Endothelial cell of umbilical vein (primary cell): ENCODE measurements around the gene RPL3. TPM values are rescaled to one million over a fixed set of nuclear protein-coding genes. Genes with fewer than 3 reads are reported as not detected.

Experiments used
- BruUV-seq: library from RNA; stranded (reverse); fragments of 400-500 nt; replicated peaks from 2 replicates; lab custom pipeline; 2021; lab: Mats Ljungman, UMichigan
- CTCF ChIA-PET: fragments of 300-600, 350-600 bp; sonication (Branson Sonifier 250); formaldehyde crosslinking; loops from one replicate; lab custom pipeline; 2021; ENCODE audit warnings: antibody characterized with exemption, inconsistent platforms; lab: Charles Lee
- POLR2A ChIA-PET: fragments of 300-600, 350-600 bp; sonication (Branson Sonifier 250); formaldehyde crosslinking; loops from one replicate; lab custom pipeline; 2021; ENCODE audit warnings: antibody characterized with exemption, inconsistent platforms; lab: Charles Lee
- DNase-seq: peaks from one replicate; pipeline ENCODE4 v3.0.0-alpha.2; 2011; ENCODE audit warnings: low read depth, low spot score
- FAIRE-seq: peaks from 2 replicates; lab custom pipeline; 2011; peaks lifted over from hg19 to GRCh38; lab: Jason Lieb, UNC
- H2AFZ ChIP-seq: 2 replicates; pipeline ENCODE4 v1.6.0; 2012; ENCODE audit warnings: low read depth, low read length, control low read depth, inconsistent platforms
- H3K27ac ChIP-seq: 2 replicates; pipeline ENCODE4 v1.5.1; 2011; ENCODE audit warnings: low read depth, mild to moderate bottlenecking, control low read depth, low read length, moderate library complexity; ENCODE audit not compliant: insufficient read depth
- H3K27me3 ChIP-seq, 2 experiments: 2 replicates each; pipeline versions ENCODE4 v1.6.0 to v1.6.1; 2011; ENCODE audit warnings: low read length in 2 of 2, mixed read lengths in 1 of 2; ENCODE audit not compliant: control insufficient read depth in 2 of 2, insufficient read depth in 2 of 2
- H3K36me3 ChIP-seq, 2 experiments: 2 replicates in 1 of 2; 3 replicates in 1 of 2; pipeline ENCODE4 v1.5.1; 2011; ENCODE audit warnings: low read length in 2 of 2, mild to moderate bottlenecking in 1 of 2, moderate library complexity in 1 of 2; ENCODE audit not compliant: control insufficient read depth in 2 of 2, insufficient read depth in 2 of 2; ENCODE audit errors: extremely low read depth in 1 of 2
- H3K4me1 ChIP-seq: 3 replicates; pipeline ENCODE4 v1.5.1; 2011; ENCODE audit warnings: mild to moderate bottlenecking, low read length; ENCODE audit not compliant: control insufficient read depth, insufficient read depth; ENCODE audit errors: extremely low read depth
- H3K4me2 ChIP-seq: 2 replicates; pipeline ENCODE4 v1.6.1; 2011; ENCODE audit warnings: low read length, control low read depth, mixed read lengths; ENCODE audit not compliant: insufficient read depth
- H3K4me3 ChIP-seq, 3 experiments: fragments of 200-600 bp in 1 of 3; sonication (generic), shearing (Covaris generic) in 1 of 3; replicated peaks in 1 of 3; 2 replicates each; pipeline ENCODE4 v1.5.1; 2011 to 2016; ENCODE audit warnings: control low read depth in 3 of 3, low read length in 3 of 3, mild to moderate bottlenecking in 2 of 3, inconsistent platforms in 1 of 3, low read depth in 1 of 3, moderate library complexity in 1 of 3; ENCODE audit not compliant: insufficient read depth in 1 of 3
- H3K79me2 ChIP-seq: 2 replicates; pipeline ENCODE4 v1.6.0; 2012; ENCODE audit warnings: low read length, inconsistent platforms; ENCODE audit not compliant: control insufficient read depth, insufficient read depth
- H3K9ac ChIP-seq: replicated peaks from 2 replicates; pipeline ENCODE3; 2011; ENCODE audit warnings: low read length, control low read depth; ENCODE audit not compliant: insufficient read depth; ENCODE audit errors: extremely low read depth
- H3K9me1 ChIP-seq: replicated peaks from 3 replicates; pipeline ENCODE4 v1.6.0; 2011; ENCODE audit warnings: mild to moderate bottlenecking, low read length; ENCODE audit not compliant: control insufficient read depth, insufficient read depth; ENCODE audit errors: extremely low read depth
- H3K9me3 ChIP-seq: replicated peaks from 2 replicates; pipeline ENCODE4 v1.5.1; 2012; ENCODE audit warnings: low read length, inconsistent platforms; ENCODE audit not compliant: control insufficient read depth, insufficient read depth
- H4K20me1 ChIP-seq: replicated peaks from 2 replicates; pipeline ENCODE3; 2011; ENCODE audit warnings: mild to moderate bottlenecking, low read length; ENCODE audit not compliant: control insufficient read depth, insufficient read depth; ENCODE audit errors: extremely low read depth
- EZH2 ChIP-seq: IDR thresholded peaks from 2 replicates; pipeline ENCODE4 v1.6.1; 2012; ENCODE audit warnings: borderline replicate concordance, low read depth, mild to moderate bottlenecking, moderate library complexity, low read length, inconsistent platforms; ENCODE audit not compliant: severe bottlenecking
- FOS ChIP-seq: IDR thresholded peaks from 2 replicates; pipeline ENCODE4 v1.6.1; 2011; ENCODE audit warnings: mild to moderate bottlenecking, low read length, moderate library complexity, borderline replicate concordance; ENCODE audit not compliant: insufficient read depth
- GATA2 ChIP-seq: IDR thresholded peaks from 2 replicates; pipeline ENCODE4 v1.7.0; 2011; ENCODE audit warnings: low read depth, mild to moderate bottlenecking, moderate library complexity, mixed read lengths, low read length; ENCODE audit not compliant: insufficient read length, insufficient read depth
- JUN ChIP-seq: IDR thresholded peaks from 2 replicates; pipeline ENCODE4 v1.6.1; 2011; ENCODE audit warnings: borderline replicate concordance, low read depth; ENCODE audit not compliant: insufficient read length, insufficient read depth
- MYC ChIP-seq: IDR thresholded peaks from one replicate; pipeline ENCODE4 v1.6.1; 2011; ENCODE audit warnings: mild to moderate bottlenecking, low read depth, low read length
- POLR2A ChIP-seq: IDR thresholded peaks from 2 replicates; pipeline ENCODE4 v1.6.1; 2012; ENCODE audit warnings: low read depth, mild to moderate bottlenecking, control low read depth, low read length
- POLR2AphosphoS5 ChIP-seq: IDR thresholded peaks from 2 replicates; pipeline ENCODE4 v1.6.1; 2012; ENCODE audit warnings: low read depth, mild to moderate bottlenecking, control low read depth, low read length, moderate library complexity; ENCODE audit not compliant: insufficient read depth
- dilution Hi-C: fragments of 300-500 bp; cut with MboI; formaldehyde crosslinking; loops from one replicate; pipeline ENCODE4 v1.15.0; 2019; ENCODE audit warnings: low sequenced_read_pairs; ENCODE audit not compliant: extremely low pct_ligation_motif_present
- intact Hi-C: fragments of 100-400 bp; cut with micrococcal nuclease; formaldehyde crosslinking; loops from one replicate; pipeline ENCODE4 v1.10.0; 2022
- polyA plus RNA-seq, 4 experiments: library from polyadenylated mRNA; depleted of rRNA in 3 of 4; stranded (reverse) in 3 of 4; unstranded in 1 of 4; fragments of >200 nt; gene quantifications; 2 replicates each; pipeline versions ENCODE4 v1.2.1 to v1.2.3, GENCODE V29; 2011 to 2012; ENCODE audit warnings: missing spikeins in 1 of 4
- total RNA-seq: library from RNA; stranded (reverse); gene quantifications from 2 replicates; pipeline ENCODE4 v1.2.3, GENCODE V29; 2021
- TF ChIP-seq, protein P1 (sequence below): IDR thresholded peaks from 2 replicates; pipeline ENCODE4 v1.6.1; 2011; ENCODE audit not compliant: insufficient read depth, insufficient read length
- TF ChIP-seq, protein P2 (sequence below), 2 donors: IDR thresholded peaks; 1 replicate in 1 of 2; 2 replicates in 1 of 2; pipeline ENCODE4 v1.5.1; 2011; ENCODE audit warnings: low read length in 2 of 2, mild to moderate bottlenecking in 2 of 2, moderate library complexity in 2 of 2, control low read depth in 1 of 2, inconsistent platforms in 1 of 2, low read depth in 1 of 2; ENCODE audit not compliant: insufficient read depth in 1 of 2; ENCODE audit errors: extremely low read depth in 1 of 2

Gene RPL3
- total and polyA plus RNA-seq, 2 donors (not counting 3 experiments of a cell fraction or from before 2014, with no cell fraction given): 1,954 to 4,065 TPM

DNA sequence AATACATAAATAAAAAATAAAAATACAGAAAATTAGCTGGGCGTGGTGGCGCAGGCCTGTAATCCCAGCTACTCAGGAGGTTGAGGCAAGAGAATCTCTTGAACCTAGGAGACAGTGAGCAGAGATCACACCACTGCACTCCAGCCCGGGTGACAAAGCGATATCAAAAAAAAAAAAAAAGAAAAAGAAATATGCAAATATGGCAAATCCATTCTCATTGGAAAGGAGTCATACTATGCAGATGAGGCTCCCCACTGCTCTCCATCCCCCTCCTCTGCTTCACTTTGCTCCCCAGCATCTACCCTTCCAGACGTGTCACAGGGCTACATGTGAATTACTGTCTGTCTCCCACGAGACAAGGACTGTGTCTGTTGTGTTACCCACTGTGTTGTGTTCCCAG is 38.3 kb downstream of the RPL3 start:
- POLR2A ChIA-PET: interaction anchor here (0.8 to 3.3 kb wide), 2 partner anchors 36 to 51 kb away, joined by 3 to 20 read pairs; partner anchors contain the start of gene PDGFB

More for the DNA sequence above, 38.3 kb downstream of the RPL3 start:
- Histone ChIP-seq H3K9me3 (no peaks in the 10 kb centered on the region), H3K79me2 (no peaks in the 10 kb centered on the region), H3K4me1 (peaks cover 43% of the 10 kb centered on the region), H3K9ac (no peak overlapping the region), H4K20me1 (no peaks in the 10 kb centered on the region), H3K4me2 (no peak overlapping the region), H2AFZ (peak overlapping the region; percentile 57), H3K27ac (peak overlapping the region; percentile 93), H3K36me3 (no peaks in the 10 kb centered on the region), H3K9me1 (no peaks in the 10 kb centered on the region), H3K4me3 (no peak overlapping the region), H3K27me3 (no peaks in the 10 kb centered on the region)
- BruUV-seq: no TSS peak
- dilution Hi-C loops (no loop called here), intact Hi-C loops (no loop called here)
- CTCF ChIA-PET: interaction anchor here (1.0 kb wide), 1 partner anchor 30 kb away, joined by 4 read pairs; no protein-coding TSS in a partner anchor
- TF ChIP-seq POLR2A: no peak
- no peak for TF ChIP-seq MYC
- no peak for TF ChIP-seq FOS
- TF ChIP-seq, protein P1, sequence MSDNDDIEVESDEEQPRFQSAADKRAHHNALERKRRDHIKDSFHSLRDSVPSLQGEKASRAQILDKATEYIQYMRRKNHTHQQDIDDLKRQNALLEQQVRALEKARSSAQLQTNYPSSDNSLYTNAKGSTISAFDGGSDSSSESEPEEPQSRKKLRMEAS: no peak
- TF ChIP-seq JUN: no peak
- TF ChIP-seq EZH2: no peak
- TF ChIP-seq GATA2: no peak
- no peak for TF ChIP-seq POLR2AphosphoS5
- TF ChIP-seq, protein P2, sequence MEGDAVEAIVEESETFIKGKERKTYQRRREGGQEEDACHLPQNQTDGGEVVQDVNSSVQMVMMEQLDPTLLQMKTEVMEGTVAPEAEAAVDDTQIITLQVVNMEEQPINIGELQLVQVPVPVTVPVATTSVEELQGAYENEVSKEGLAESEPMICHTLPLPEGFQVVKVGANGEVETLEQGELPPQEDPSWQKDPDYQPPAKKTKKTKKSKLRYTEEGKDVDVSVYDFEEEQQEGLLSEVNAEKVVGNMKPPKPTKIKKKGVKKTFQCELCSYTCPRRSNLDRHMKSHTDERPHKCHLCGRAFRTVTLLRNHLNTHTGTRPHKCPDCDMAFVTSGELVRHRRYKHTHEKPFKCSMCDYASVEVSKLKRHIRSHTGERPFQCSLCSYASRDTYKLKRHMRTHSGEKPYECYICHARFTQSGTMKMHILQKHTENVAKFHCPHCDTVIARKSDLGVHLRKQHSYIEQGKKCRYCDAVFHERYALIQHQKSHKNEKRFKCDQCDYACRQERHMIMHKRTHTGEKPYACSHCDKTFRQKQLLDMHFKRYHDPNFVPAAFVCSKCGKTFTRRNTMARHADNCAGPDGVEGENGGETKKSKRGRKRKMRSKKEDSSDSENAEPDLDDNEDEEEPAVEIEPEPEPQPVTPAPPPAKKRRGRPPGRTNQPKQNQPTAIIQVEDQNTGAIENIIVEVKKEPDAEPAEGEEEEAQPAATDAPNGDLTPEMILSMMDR (IDR thresholded peaks at IDR 0.05; ENCODE audit: extremely low read depth in 1 of 2, insufficient read depth in 1 of 2, low read depth in 1 of 2, low read length in 2 of 2): no peak
- DNase-seq (no peak), FAIRE-seq (no peak)
